NCI-H2029 (cell line): ENCODE measurements around the gene ST7L.

Experiments
- DNase-seq: peaks from one replicate; lab custom pipeline; 2025; lab: John Stamatoyannopoulos, UW

Gene ST7L

DNA sequence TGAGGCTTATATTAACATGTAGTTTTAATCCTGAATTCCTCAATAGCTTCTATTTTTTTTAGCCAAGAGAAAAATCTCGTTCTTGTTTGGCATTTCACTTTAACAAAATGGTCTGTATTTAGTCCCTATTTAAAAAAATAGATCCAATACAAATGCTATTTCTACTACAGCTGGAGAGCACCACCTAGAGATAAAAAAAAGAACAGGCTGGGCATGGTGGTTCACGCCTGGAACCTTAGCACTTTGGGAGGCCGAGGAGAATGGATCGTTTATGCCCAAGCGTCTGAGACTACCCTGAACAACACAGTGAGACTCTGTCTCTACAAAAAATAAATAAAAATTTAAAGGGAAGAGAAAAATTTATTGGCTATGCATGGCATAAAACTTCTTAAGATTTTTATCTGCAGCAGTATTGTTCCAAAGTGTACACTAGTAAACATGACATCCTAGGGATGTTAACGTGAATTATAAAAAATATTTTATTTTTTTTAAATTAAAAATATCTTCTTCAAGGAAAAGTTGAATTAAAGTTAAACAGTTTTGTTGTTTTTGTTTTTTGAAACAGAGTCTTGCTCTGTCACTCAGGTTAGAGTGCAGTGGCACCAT is 4.4 kb downstream of the ST7L start:
- DNase-seq, result no peak

DNA sequence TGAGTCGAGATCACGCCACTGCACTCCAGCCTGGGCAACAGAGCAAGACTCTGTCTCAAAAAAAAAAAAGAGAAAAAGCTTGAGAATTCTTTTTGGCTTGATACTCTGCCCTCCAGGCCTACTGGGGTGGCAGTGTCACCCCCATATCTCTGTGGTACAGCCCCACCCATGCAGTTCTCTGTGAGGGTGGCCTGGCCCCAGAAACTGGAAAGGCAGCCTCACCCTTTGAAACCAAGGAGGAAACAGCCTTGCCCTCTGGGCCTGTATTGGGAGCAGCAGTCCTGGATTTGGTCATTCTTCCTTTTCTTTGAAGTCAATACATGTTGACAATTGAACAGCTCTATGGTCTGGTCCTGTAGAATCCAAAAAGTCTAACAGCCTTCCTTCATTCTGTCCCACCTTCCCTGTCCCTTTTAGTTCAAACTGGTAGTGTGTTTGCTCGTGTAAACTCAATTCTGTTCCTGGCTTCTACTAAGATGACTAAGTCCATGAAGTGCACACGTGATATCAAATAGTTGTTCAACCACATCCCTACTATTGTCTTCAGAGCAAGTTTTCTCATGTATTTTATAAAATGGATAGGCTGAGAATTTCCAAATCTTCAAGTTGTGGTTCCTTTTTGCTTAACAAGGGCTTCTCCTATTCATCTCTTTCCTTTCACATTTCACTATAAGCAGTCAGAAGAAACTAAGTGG is 13.2 kb downstream of the ST7L start:
- DNase-seq, result no peak

DNA sequence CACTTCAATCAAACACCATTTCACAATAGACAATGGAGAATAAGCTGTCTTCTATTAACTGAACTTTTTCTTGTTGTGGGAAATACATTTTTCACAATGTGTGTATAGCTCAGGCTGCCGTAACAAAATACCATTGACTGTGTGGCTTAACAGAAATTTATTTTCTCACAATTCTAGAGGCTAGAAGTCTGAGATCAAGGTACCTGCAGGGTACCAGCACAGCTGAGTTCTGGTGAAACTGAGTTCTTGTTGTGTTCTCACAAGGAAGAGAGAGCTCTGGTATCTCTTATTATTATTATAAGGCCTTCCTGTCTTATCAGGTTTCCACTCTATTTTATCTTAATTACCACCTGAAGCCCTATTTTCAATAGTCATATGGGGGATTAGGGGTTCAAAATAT is 15.4 kb downstream of the ST7L start:
- DNase-seq, result no peak

DNA sequence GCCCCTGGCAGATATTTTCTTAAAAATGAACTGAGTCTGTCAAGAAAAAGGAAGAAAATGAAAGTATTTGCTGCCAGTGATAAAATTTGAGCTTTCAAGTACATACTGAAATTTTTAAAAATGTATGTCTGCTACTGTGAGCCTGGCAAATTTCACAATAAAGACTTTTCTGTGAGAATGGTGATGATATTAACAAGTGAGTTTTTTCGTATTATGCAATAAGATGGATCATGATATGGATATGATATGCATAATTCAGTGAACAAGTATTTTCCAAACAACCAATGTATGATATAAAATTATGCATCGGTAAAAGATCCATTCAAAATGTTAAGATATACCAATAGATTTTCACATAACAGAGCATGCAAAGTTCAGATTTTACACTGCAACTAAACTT is 15.9 kb downstream of the ST7L start:
- DNase-seq, result no peak

DNA sequence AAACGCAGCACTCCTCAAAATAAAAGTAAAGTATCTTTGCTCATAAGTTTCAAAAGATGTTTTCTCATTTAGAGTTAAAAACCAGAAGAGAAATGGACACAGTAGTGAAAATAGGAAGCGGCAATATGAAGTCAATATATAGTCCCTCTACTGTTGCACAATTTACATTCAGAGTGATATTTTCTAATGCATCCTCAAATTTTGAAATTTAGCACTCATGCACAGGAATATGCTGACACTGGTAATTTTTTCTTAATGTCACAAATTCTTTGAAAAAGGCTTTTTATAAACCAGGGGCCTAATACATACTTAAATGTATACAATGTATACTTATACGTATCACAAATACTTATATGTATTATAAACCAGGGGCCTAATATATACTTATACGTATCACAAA is 19.5 kb downstream of the ST7L start:
- DNase-seq, result no peak

DNA sequence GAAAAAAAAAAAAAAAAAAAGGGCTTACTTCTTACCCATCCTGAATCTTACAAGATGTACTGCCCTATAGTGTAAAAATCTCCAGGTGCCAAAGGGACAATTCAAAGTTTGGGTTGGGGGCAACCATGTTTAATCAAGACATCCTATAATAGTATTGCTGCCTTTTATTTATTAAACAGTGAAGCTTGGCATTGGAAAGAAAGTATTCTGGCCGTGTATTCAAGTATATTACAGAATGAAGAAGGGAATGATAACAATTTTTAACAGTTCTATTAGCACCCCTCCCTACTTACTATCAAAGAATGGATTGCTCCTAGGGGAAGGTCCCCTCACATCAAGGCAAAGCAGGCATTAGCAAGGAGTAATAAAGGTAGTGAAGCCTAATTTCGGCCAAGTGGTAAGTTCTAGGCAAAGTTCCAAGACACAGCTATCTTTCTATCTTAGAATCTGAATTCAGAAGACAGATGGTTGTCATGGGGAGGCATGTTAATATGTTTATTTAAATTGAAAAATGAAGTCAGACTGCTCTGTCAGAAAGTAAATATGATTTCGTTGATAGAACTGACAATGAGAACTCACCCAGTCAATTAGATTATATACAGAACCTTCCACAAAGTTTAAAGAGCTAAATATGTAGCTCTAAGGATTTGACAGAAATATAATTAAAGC is 24.6 kb downstream of the ST7L start:
- DNase-seq, result no peak

DNA sequence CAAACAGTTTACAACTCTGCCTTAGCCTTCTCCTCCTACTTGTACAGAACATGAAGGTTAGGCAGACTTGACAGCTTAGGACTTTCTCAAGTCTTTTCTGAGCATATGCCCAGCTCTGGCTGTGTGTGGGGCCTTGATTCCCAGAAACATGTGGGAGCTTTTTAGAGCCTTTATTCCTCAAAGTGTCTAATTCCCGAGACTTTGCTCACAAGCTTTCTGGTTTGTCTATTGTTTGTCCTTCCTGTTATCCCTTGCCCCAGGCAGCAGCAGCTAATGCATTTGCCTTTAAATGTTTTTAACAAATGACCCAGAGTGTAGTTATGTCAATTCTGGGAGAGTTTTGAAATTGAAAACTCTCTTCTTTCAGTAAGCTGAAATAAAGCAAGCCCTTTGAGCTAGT is 29.2 kb downstream of the ST7L start:
- DNase-seq, result no peak

DNA sequence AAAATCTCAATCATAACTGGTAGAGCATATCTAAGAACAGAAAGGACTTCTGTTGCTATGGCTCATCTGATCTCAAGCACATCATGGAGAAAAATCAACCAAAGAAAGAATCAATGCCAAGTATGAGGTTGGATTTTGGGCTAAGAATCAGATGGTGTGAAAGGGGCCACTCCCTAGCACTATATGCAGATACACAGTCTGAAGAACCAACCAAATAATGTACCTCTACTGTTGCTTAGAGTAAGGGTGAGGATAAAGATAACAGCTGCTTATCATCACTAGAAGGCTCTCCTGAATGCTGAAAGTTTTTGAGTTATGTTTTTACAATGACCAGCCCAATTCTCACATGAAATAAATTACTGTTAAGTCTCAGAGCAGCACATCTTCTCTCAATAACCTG is 35.6 kb downstream of the ST7L start:
- DNase-seq, result no peak

DNA sequence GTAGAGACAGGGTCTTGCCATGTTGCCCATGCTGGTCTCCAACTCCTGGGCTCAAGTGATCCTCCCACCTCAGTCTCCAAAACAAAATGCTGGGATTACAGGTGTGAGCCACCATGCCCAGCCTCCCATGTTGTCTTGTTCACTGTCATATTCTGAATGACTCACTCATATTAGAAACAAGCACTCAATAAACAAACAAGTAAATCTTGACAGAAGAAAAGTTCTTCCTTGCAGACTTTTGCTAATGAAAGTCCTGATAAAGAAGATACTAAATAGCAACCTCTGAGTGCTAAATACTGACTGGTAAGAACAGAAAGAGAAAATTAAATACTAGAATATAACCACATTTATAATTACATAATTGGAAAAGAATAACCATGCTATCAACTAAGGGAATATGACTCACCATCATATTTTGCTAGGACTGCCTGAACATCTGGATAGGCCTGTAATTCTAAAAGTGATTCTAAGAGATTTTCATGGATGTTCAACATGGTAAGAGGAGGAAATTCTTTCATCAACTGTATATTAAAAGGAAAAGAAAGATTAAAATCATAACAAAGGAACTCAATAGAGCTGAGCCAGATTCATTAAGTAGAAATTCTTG is 37.3 kb downstream of the ST7L start:
- DNase-seq, result no peak

DNA sequence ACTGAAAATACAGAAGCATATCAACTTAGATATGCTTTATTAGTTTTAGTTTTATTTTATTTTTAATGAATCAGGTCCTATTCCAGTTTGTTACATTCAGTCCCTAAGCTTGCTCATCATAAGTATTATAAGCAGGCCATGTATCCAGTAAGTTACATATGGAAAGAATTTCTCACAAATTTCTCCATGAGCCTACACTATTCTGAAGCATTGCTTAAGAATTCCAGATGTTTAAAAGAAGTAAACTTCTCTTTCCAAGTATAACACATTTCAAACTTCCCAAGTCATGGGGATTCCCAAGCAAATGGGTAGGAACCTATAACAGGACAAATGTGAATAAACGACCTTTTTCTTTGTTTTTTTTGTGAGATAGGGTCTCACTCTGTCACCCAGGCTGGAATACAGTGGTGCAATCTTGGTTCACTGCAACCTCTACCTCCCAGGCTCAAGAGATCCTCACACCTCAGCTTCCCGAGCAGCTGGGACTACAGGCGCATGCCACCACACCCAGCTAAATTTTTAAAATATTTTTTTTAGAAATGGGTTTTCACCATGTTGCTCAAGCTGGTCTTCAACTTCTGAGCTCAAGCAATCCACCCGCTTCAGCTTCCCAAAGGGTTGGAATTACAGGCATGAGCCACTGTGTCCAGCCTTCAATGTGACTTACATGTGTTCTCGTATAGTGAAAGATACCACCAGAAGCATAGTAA is 39.0 kb downstream of the ST7L start:
- no peak for DNase-seq

DNA sequence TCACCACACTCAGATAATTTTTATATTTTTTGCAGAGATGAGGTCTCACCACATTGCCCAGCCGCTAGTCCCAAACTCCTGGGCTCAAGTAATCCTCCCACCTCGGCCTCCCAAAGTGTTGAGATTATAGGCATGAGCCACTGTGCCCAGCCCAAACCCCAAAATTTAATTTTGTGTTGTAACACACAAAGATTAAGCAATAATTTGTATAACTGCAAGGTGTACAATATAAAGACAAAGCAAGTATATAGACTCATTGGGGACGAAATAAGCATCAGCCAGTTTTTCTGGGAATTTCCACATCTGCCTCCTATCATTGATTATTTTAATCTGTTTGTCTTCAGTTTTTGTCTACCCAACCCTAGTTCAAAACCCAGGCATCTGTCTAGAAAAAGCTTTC is 42.7 kb downstream of the ST7L start:
- DNase-seq, result no peak

DNA sequence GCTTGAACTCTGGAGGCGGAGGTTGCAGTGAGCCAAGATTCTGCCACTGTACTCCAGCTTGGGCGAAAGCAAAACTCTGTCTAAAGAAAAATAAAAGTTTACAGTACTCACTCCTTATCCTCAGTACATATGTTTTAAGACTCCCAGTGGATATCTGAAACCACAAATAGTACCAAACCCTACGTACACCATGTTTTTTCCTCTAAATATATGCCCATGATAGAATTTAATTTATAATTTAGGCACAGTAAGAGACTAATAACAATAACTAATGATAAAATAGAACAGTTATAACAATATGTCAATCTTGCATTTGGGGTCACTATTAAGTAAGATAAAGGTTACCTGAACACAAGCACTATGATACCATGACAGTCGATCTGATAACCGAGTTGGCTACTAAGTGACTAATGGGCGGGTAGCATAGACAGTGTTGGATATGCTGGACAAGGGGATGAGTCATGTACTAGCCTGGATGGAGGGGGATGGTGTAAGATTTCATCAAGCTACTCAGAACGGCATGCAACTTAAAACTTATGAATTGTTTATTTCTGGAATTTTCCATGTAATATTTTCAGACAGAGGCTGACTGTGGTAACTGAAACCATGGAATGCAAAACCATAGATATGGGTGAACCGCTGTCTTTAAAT is 43.7 kb downstream of the ST7L start:
- no peak for DNase-seq

DNA sequence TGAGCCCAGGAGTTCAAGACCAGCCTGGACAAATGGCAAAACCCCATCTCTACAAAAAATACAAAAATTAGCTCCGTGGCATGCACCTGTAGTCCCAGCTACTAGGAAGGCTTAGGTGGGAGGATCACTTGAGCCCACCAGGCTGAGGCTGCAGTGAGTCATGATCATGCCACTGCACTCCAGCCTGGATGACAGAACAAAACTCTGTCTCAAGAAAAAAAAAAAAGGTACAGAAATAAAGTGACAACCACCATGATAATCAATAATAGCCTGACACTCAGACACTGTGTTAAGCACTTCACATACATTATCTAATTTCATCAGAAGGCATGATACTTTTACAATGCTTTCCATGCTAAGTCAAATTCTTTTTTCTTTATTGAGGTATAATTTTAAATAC is 53.1 kb downstream of the ST7L start:
- no peak for DNase-seq

DNA sequence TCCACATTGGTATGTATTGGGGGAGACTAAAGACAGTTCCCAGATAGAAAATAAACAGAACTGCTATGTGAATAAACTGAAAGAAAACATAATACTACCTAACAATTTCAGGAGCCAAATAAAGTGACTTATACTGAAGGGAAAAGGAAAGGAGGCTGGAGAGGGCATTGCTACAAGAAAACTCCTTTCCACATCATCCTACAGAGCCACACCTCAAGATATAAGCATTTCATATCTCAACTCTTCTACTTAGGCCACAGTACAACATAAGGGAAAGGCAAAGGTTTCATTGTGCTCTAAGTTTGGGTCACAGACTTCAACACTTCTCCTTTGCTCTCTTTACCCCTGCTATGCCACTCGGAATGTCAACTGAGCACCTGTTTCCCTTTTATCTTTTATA is 54.9 kb downstream of the ST7L start:
- DNase-seq, result no peak

DNA sequence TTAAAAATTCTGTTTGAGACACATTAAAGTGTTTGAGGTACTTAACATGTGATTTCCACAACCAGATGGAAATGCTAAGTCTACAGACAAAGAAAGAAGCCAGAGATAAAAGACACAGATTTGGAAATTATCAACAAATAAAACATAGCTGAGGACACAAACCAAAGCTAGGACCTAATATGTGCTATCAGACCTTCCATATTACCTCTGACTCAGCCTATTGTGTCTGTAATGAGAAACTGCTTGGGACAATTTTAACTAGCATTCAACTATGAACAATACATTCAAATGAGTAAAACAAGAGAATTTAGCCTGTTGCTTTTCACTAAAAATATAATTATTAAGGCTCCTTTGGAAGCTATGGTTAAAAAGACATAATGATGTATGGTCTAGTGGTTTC is 55.6 kb downstream of the ST7L start:
- no peak for DNase-seq

DNA sequence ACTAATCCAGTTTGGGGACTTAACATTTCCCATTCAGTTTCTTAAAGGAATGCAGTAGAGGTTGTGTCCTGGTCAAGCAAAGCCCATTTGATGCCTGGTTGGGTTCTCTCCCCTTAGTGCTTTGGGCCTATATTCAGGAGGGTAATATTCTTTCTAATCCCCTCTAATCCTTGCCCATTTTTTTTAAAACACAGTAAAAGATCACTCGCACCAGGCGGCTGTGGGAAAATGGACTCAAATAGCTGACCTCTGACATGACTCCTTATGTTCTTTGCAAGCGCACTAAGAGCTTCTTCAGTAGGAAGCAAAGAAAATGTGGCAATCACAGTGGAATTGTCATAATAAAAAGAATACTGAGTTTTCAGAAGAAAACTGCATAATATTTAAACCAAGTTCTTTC is 60.3 kb downstream of the ST7L start:
- DNase-seq, result no peak

DNA sequence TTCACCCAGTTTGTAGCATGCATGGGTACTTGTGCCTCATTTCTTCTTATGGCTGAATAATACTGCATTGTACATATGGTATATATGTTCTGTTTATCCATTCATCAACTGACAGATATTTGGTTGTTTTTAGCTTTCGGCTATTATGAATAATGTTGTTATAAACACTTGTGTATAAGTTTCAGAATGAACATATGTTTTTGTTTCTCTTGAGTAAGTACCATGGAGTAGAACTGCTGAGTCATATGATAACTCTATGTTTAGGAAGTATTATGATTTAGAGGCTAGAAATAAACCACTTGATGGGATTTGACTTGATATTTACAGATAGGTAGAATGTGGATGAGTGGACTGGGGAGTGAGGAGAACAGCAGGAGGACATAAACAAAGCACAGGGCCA is 61.6 kb downstream of the ST7L start:
- DNase-seq, result no peak

DNA sequence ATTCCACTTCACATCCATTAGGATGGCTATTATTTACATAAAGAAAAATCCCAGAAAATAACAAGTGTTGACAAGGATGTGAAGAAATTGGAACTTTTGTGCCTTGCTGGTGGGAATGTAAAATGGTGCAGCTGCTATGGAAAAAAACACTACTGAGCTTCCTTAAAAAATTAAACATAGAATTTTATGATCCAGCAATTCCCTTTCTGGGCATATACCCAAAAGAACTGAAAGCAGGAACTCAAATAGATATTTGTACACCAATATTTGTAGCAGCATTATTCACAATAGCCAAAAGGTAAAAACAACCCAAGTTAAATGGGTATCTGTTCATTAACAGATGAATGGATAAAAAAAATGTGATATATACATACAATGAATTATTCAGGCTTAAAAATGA is 64.5 kb downstream of the ST7L start:
- no peak for DNase-seq

DNA sequence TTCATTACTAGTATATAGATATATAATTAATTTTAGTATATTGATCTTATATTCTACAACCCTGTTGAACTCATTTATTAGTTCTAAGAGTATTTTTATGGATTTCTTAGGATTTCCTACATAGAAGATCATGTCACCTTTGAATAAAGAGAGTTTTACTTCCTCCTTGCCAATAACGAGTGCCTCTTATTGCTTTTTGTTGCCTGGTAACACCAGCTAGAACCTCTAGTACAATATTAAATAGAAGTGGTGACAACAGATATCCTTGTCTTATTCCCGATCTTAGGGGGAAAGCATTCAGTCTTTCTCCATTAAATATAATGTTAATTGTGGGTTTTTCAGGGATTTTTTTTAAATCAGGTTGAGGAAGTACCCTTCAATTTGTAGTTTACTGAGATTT is 69.4 kb downstream of the ST7L start:
- DNase-seq, result peak; percentile 27

DNA sequence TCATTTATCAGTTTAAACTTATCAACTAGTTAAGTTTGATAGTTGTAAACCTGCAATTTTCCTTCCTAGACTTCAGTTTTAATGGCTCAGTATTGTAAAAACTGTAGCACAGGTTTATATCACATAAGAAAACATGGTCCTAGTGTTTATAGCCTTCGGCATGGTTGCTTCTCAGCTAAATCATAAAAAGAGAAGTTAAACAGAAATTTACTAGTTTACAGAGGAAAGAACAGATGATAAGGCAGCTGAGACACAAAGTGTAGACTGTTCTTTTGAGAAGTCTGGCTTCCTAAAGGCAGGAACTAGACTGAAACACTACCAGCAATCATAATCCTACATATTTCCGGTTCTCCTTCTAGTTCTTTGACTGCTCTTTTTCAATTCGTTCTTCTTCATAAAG is 70.4 kb downstream of the ST7L start:
- no peak for DNase-seq

DNA sequence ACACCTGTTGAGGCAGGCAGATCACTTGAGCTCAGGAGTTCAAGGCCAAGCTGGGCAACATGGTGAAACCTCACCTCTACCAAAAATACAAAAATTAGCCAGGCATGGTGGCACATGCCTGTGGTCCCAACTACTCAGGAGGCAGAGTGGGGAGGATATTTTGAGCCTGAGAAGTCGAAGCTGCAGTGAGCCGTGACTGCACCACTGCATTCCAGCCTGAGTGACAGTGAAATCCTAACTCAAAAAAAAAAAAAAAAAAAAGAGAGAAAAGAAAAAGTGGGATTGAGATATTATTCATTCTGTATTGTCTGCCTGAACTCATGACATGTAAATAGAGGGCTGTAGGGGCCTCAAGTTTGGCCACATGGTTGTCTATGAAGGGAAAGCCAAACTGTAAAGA is 72.9 kb downstream of the ST7L start:
- no peak for DNase-seq

DNA sequence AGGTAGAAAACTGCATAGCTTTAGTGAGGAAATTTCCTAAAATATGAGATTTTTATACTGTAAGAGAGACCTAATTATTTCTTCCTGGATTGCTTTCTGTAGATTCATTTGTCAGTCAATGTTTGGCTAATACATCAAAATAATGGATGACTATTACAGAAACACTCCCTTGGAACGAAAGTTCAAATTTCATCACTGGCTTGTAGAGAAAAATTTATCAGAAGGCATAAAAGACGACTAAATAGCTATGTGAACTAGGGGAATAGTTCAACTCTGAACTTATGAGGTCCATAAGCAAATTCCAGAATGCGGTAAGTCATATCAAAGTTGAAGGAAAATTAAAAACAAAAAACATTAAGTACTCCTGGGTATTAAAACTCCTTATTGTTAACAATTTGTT is 74.2 kb downstream of the ST7L start:
- DNase-seq, result no peak
